GM12878 (cell line): ENCODE measurements around the gene ABCC1.

Experiments used
- ATF3 ChIP-seq: IDR thresholded peaks from 2 replicates; pipeline ENCODE4 v1.6.1; 2011; ENCODE audit warnings: low read depth, mild to moderate bottlenecking, low read length, moderate library complexity, borderline replicate concordance; ENCODE audit errors: extremely low read depth
- EZH2 ChIP-seq: IDR thresholded peaks from 2 replicates; pipeline ENCODE4 v1.6.1; 2012; ENCODE audit warnings: low read depth, mild to moderate bottlenecking, control low read depth, inconsistent platforms, low read length, borderline replicate concordance; ENCODE audit not compliant: control insufficient read depth
- IRF4 ChIP-seq: IDR thresholded peaks from 2 replicates; pipeline ENCODE4 v1.6.1; 2011; ENCODE audit warnings: low read depth, low read length
- JUNB ChIP-seq: IDR thresholded peaks from 2 replicates; pipeline ENCODE4 v1.6.1; 2016; ENCODE audit warnings: antibody characterized with exemption, mild to moderate bottlenecking
- KDM1A ChIP-seq: fragments of 200-600 bp; sonication (generic); IDR thresholded peaks from 2 replicates; pipeline ENCODE4 v1.6.1; 2016; ENCODE audit warnings: borderline replicate concordance
- POLR2A ChIP-seq: IDR thresholded peaks from 2 replicates; pipeline ENCODE4 v1.6.1; 2011; ENCODE audit warnings: low read depth, mild to moderate bottlenecking, low read length
- SUZ12 ChIP-seq: fragments of 200-600 bp; sonication (generic); IDR thresholded peaks from one replicate; pipeline ENCODE4 v1.6.1; 2018; ENCODE audit warnings: antibody characterized with exemption, mild to moderate bottlenecking; ENCODE audit not compliant: unreplicated experiment
- ZNF24 ChIP-seq: fragments of 450-650 bp; IDR thresholded peaks from 2 replicates; pipeline ENCODE4 v1.6.1; 2017; ENCODE audit warnings: antibody characterized with exemption, mild to moderate bottlenecking
- TF ChIP-seq, protein P1 (sequence below), 3 experiments: IDR thresholded peaks in 2 of 3; conservative IDR thresholded peaks in 1 of 3; 2 replicates each; pipeline ENCODE4 v1.5.1; 2011; ENCODE audit warnings: low read depth in 3 of 3, low read length in 3 of 3, mild to moderate bottlenecking in 3 of 3, control low read depth in 2 of 3, moderate library complexity in 2 of 3, inconsistent platforms in 1 of 3, mixed read lengths in 1 of 3; ENCODE audit not compliant: control insufficient read depth in 2 of 3, insufficient read depth in 1 of 3; ENCODE audit errors: extremely low read depth in 1 of 3
- TF ChIP-seq, protein P2 (sequence below): IDR thresholded peaks from 2 replicates; pipeline ENCODE4 v1.6.1; 2012; ENCODE audit warnings: mild to moderate bottlenecking, low read depth, low read length
- TF ChIP-seq, protein P3 (sequence below): IDR thresholded peaks from 2 replicates; pipeline ENCODE4 v1.6.1; 2011; ENCODE audit warnings: low read depth, low read length, improper control_type of control experiment, borderline replicate concordance
- TF ChIP-seq, protein P4 (sequence below): fragments of 450-650 bp; IDR thresholded peaks from 2 replicates; pipeline ENCODE4 v1.6.1; 2018; ENCODE audit warnings: borderline replicate concordance, mild to moderate bottlenecking; ENCODE audit not compliant: partially characterized antibody

GRCh38 chr16:15967655-15968315 is 18.4 kb downstream of the ABCC1 start:
- TF ChIP-seq IRF4, result no peak
- TF ChIP-seq, protein P1, sequence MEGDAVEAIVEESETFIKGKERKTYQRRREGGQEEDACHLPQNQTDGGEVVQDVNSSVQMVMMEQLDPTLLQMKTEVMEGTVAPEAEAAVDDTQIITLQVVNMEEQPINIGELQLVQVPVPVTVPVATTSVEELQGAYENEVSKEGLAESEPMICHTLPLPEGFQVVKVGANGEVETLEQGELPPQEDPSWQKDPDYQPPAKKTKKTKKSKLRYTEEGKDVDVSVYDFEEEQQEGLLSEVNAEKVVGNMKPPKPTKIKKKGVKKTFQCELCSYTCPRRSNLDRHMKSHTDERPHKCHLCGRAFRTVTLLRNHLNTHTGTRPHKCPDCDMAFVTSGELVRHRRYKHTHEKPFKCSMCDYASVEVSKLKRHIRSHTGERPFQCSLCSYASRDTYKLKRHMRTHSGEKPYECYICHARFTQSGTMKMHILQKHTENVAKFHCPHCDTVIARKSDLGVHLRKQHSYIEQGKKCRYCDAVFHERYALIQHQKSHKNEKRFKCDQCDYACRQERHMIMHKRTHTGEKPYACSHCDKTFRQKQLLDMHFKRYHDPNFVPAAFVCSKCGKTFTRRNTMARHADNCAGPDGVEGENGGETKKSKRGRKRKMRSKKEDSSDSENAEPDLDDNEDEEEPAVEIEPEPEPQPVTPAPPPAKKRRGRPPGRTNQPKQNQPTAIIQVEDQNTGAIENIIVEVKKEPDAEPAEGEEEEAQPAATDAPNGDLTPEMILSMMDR (IDR thresholded peaks at IDR 0.05 in 2 of 3, conservative IDR thresholded peaks at IDR 0.05 in 1 of 3; ENCODE audit: control insufficient read depth in 2 of 3, extremely low read depth in 1 of 3, insufficient read depth in 1 of 3, low read depth in 3 of 3, low read length in 3 of 3), result no peak
- no peak for TF ChIP-seq ATF3
- TF ChIP-seq KDM1A, result no peak
- TF ChIP-seq JUNB, result no peak
- TF ChIP-seq, protein P2, sequence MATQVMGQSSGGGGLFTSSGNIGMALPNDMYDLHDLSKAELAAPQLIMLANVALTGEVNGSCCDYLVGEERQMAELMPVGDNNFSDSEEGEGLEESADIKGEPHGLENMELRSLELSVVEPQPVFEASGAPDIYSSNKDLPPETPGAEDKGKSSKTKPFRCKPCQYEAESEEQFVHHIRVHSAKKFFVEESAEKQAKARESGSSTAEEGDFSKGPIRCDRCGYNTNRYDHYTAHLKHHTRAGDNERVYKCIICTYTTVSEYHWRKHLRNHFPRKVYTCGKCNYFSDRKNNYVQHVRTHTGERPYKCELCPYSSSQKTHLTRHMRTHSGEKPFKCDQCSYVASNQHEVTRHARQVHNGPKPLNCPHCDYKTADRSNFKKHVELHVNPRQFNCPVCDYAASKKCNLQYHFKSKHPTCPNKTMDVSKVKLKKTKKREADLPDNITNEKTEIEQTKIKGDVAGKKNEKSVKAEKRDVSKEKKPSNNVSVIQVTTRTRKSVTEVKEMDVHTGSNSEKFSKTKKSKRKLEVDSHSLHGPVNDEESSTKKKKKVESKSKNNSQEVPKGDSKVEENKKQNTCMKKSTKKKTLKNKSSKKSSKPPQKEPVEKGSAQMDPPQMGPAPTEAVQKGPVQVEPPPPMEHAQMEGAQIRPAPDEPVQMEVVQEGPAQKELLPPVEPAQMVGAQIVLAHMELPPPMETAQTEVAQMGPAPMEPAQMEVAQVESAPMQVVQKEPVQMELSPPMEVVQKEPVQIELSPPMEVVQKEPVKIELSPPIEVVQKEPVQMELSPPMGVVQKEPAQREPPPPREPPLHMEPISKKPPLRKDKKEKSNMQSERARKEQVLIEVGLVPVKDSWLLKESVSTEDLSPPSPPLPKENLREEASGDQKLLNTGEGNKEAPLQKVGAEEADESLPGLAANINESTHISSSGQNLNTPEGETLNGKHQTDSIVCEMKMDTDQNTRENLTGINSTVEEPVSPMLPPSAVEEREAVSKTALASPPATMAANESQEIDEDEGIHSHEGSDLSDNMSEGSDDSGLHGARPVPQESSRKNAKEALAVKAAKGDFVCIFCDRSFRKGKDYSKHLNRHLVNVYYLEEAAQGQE, result no peak
- TF ChIP-seq, protein P3, sequence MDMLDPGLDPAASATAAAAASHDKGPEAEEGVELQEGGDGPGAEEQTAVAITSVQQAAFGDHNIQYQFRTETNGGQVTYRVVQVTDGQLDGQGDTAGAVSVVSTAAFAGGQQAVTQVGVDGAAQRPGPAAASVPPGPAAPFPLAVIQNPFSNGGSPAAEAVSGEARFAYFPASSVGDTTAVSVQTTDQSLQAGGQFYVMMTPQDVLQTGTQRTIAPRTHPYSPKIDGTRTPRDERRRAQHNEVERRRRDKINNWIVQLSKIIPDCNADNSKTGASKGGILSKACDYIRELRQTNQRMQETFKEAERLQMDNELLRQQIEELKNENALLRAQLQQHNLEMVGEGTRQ, result no peak
- no peak for TF ChIP-seq ZNF24
- TF ChIP-seq EZH2, result no peak
- TF ChIP-seq SUZ12, result no peak
- TF ChIP-seq, protein P4, sequence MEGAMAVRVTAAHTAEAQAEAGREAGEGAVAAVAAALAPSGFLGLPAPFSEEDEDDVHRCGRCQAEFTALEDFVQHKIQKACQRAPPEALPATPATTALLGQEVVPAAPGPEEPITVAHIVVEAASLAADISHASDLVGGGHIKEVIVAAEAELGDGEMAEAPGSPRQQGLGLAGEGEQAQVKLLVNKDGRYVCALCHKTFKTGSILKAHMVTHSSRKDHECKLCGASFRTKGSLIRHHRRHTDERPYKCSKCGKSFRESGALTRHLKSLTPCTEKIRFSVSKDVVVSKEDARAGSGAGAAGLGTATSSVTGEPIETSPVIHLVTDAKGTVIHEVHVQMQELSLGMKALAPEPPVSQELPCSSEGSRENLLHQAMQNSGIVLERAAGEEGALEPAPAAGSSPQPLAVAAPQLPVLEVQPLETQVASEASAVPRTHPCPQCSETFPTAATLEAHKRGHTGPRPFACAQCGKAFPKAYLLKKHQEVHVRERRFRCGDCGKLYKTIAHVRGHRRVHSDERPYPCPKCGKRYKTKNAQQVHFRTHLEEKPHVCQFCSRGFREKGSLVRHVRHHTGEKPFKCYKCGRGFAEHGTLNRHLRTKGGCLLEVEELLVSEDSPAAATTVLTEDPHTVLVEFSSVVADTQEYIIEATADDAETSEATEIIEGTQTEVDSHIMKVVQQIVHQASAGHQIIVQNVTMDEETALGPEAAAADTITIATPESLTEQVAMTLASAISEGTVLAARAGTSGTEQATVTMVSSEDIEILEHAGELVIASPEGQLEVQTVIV, result no peak
- TF ChIP-seq POLR2A, result no peak
